ENCODE data around the gene TOP2A.

TOP2A gene

GRCh38 chr17:40358323-40359038, 59.2 kb downstream of the TOP2A start:
- TF ChIP-seq CTCF (IDR thresholded peaks at IDR 0.05; ENCODE audit: extremely low read depth, missing control alignments), result peak; percentile 84
- DNase-seq (ENCODE audit: low spot score), result peak; percentile 94

GRCh38 chr17:40356990-40357881, 60.5 kb downstream of the TOP2A start:
- no peak for DNase-seq (ENCODE audit: low spot score)
- TF ChIP-seq CTCF (IDR thresholded peaks at IDR 0.05; ENCODE audit: extremely low read depth, missing control alignments), result no peak

GRCh38 chr17:40355804-40356758, 61.6 kb downstream of the TOP2A start:
- TF ChIP-seq CTCF (IDR thresholded peaks at IDR 0.05; ENCODE audit: extremely low read depth, missing control alignments), result no peak

GRCh38 chr17:40355123-40355803, 62.4 kb downstream of the TOP2A start:
- TF ChIP-seq CTCF (IDR thresholded peaks at IDR 0.05; ENCODE audit: extremely low read depth, missing control alignments), result peak; percentile 98
- DNase-seq (ENCODE audit: low spot score), result peak; percentile 90

More at GRCh38 chr17:40355804-40356758, 61.6 kb downstream of the TOP2A start:
- no peak for DNase-seq (ENCODE audit: low spot score)

- no peak for DNase-seq (ENCODE audit: low spot score)
- no peak for TF ChIP-seq CTCF (IDR thresholded peaks at IDR 0.05; ENCODE audit: extremely low read depth, missing control alignments)
Observed at GRCh38 chr17:40354221-40355122, 63.2 kb downstream of the TOP2A start.
